Kidney (tissue), 14 donors: Measurements from ENCODE around the gene SHISAL1. TPM values are rescaled to one million over a fixed set of nuclear protein-coding genes. Genes with fewer than 3 reads are reported as not detected.
A peak's percentile ranks its signal among the peaks of the same experiment; 100 is the strongest.
"Not testable (repeated sequence)": the region's sequence is repeated elsewhere in the genome, so short reads cannot be mapped to it uniquely, and the experiment has no call there.

Experiments
- DNase-seq, 5 donors: peaks; one replicate each; pipeline ENCODE4 v3.0.0-alpha.2; 2013 to 2020
- FAIRE-seq: peaks from 2 replicates; lab custom pipeline; 2012; peaks lifted over from hg19 to GRCh38; lab: Jason Lieb, UNC
- H3K27ac ChIP-seq, 2 donors: one replicate each; pipeline ENCODE4 v1.7.0; 2013; ENCODE audit warnings: low read depth in 2 of 2, low read length in 2 of 2, inconsistent platforms in 1 of 2
- H3K27me3 ChIP-seq: one replicate; pipeline ENCODE4 v1.7.1; 2013; ENCODE audit warnings: low read length, inconsistent platforms; ENCODE audit not compliant: control insufficient read depth, insufficient read depth
- H3K36me3 ChIP-seq, 3 donors: one replicate each; pipeline versions ENCODE4 v1.7.0 to v1.7.1; 2013; ENCODE audit warnings: low read length in 3 of 3, control low read depth in 1 of 3, inconsistent platforms in 1 of 3; ENCODE audit not compliant: insufficient read depth in 3 of 3, control insufficient read depth in 2 of 3
- H3K4me1 ChIP-seq, 3 donors: one replicate each; pipeline versions ENCODE4 v1.7.0 to v1.7.1; 2013; ENCODE audit warnings: low read length in 3 of 3, inconsistent platforms in 1 of 3, low read depth in 1 of 3; ENCODE audit not compliant: control insufficient read depth in 2 of 3, insufficient read depth in 2 of 3
- H3K4me3 ChIP-seq, 3 donors: one replicate each; pipeline versions ENCODE4 v1.7.0 to v1.8.1; 2013; ENCODE audit warnings: low read length in 3 of 3, control low read depth in 1 of 3, inconsistent platforms in 1 of 3
- H3K9ac ChIP-seq, 3 donors: one replicate each; pipeline versions ENCODE4 v1.7.0 to v1.7.1; 2013; ENCODE audit warnings: low read length in 3 of 3, control low read depth in 1 of 3, inconsistent platforms in 1 of 3
- H3K9me3 ChIP-seq, 3 donors: one replicate each; pipeline versions ENCODE4 v1.7.0 to v1.7.1; 2013; ENCODE audit warnings: low read length in 3 of 3, control low read depth in 1 of 3, inconsistent platforms in 1 of 3; ENCODE audit not compliant: control insufficient read depth in 2 of 3, insufficient read depth in 1 of 3
- intact Hi-C: fragments of 100-400 bp; cut with DNase I; formaldehyde crosslinking; loops from one replicate; pipeline ENCODE4 v1.11.1; 2022
- polyA plus RNA-seq: library from polyadenylated mRNA; stranded (reverse); fragments of 350-450 nt; fragmentation: Illumina TruSeq; extraction: RNeasy Lipid Tissue Mini Kit (QIAGEN cat#74804); gene quantifications from one replicate; pipeline ENCODE4 v1.2.3, GENCODE V29; 2014; ENCODE audit warnings: low read depth, low replicate concordance; ENCODE audit not compliant: insufficient read depth
- total RNA-seq: library from RNA; stranded (reverse); fragmentation: NEBNext Ultra II Directional; extraction: Animal tissue kit (Norgen Biotek cat#: 25700); gene quantifications from one replicate; pipeline ENCODE4 v1.2.1, GENCODE V29; 2021
- TF ChIP-seq, protein P1 (sequence below): IDR thresholded peaks from 3 replicates; pipeline ENCODE4 v1.5.1; 2012; ENCODE audit warnings: mild to moderate bottlenecking, moderate library complexity, borderline replicate concordance; ENCODE audit not compliant: insufficient read depth; ENCODE audit errors: extremely low read depth
- donor health status: control.
- donor health status: control.
- donor health status: control.
- donor health status: control.
- donor health status: control.
- donor health status: DM: yes; HTN: yes; CAD: no.
- donor health status: Normal renal cell carcinoma (clear cell type).

The SHISAL1 gene
- total and polyA plus RNA-seq, 2 donors from 2014 or later: 0.04 to 1.1 TPM

DNA sequence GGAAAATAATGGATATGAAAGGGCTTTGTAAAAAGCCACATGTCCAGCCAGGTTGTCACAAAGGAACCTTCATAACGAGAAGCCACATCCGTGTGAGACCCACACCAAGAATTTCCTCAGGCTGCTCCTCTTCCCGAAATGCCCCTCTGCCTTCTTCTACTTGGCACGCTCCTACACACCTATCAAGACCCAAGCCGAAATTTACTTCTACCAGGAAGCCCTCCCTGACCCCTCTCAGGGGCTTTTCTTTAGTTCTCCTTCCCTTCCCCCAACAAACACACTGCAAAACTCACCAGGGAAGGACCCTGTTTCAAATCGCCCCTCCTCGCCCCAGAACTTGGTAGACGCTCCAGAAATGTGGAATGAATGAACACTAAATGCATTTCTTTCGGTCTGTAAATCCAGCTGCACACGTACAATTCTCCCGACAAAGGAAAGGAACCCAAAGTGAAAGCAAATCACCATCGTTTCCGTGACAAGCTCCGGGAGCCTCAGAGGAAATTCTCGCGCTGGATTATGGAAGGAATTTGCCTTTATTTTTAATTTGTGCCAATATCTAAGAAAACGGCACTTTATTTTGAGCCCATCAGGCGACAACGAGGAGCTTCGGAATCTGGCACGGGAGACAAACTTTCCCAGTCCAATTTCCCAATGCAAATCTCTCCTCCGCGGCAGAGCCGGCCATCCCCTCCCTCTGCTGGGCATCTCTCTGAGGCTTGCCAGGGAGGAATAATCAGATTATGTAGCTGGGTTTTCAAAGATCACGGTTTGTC, 13.2 kb upstream of the SHISAL1 start:
- Histone ChIP-seq H3K27ac (no peak overlapping the region), H3K4me1 (no peaks in the 10 kb centered on the region), H3K9ac (peak overlapping the region; percentile 11 to 71 (median 46)), H3K4me3 (peak overlapping the region; percentile 69 to 83 (median 74)), H3K36me3 (no peaks in the 10 kb centered on the region), H3K27me3 (peaks cover 3% of the 10 kb centered on the region), H3K9me3 (no peaks in the 10 kb centered on the region)
- intact Hi-C loops: no loop called here
- TF ChIP-seq, protein P1, sequence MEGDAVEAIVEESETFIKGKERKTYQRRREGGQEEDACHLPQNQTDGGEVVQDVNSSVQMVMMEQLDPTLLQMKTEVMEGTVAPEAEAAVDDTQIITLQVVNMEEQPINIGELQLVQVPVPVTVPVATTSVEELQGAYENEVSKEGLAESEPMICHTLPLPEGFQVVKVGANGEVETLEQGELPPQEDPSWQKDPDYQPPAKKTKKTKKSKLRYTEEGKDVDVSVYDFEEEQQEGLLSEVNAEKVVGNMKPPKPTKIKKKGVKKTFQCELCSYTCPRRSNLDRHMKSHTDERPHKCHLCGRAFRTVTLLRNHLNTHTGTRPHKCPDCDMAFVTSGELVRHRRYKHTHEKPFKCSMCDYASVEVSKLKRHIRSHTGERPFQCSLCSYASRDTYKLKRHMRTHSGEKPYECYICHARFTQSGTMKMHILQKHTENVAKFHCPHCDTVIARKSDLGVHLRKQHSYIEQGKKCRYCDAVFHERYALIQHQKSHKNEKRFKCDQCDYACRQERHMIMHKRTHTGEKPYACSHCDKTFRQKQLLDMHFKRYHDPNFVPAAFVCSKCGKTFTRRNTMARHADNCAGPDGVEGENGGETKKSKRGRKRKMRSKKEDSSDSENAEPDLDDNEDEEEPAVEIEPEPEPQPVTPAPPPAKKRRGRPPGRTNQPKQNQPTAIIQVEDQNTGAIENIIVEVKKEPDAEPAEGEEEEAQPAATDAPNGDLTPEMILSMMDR: no peak
- FAIRE-seq: no peak
- DNase-seq: peak in 2 of 5 donors; percentile 61 to 65

GRCh38 chr22:44323140-44323790, 10.5 kb upstream of the SHISAL1 start:
- H3K4me1 ChIP-seq, H3K9ac ChIP-seq, H3K36me3 ChIP-seq, intact Hi-C loops, H3K4me3 ChIP-seq, DNase-seq, FAIRE-seq, H3K27ac ChIP-seq, H3K9me3 ChIP-seq, H3K27me3 ChIP-seq: not testable (repeated sequence)

DNA sequence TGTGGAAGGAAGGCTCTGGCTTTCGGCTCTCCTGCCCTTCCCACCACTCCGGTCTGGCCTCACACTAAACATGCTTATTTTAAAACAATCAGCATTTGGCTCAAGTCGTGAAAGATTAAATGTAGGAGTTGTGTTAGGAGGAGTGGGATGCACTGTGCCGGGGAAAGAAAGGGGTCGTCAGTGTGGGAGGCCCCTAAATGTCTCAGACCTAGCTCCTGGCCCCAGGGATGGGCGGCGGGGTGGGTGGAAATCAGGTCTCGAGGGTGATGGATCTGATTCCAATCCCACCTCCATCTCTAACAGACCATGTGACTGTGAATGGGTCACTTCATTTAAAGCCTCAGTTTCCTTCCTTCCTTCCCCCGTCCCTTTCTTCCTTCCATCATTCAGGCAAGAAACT, 6.9 kb upstream of the SHISAL1 start:
- Histone ChIP-seq H3K9me3 (no peaks in the 10 kb centered on the region), H3K27me3 (no peaks in the 10 kb centered on the region), H3K4me3 (no peak overlapping the region), H3K36me3 (no peaks in the 10 kb centered on the region), H3K27ac (no peak overlapping the region), H3K4me1 (no peaks in the 10 kb centered on the region), H3K9ac (no peak overlapping the region)
- DNase-seq (no peak), FAIRE-seq (no peak)
- TF ChIP-seq, protein P1: no peak
- intact Hi-C loops: no loop called here

- no peak overlapping the region for H3K27ac ChIP-seq
- intact Hi-C loops: no loop called here
- no peaks in the 10 kb centered on the region for H3K9me3 ChIP-seq
- H3K36me3 ChIP-seq: no peaks in the 10 kb centered on the region
- H3K4me1 ChIP-seq: no peaks in the 10 kb centered on the region
- FAIRE-seq: no peak
- DNase-seq: no peak
- H3K27me3 ChIP-seq: no peaks in the 10 kb centered on the region
- TF ChIP-seq, protein P1: no peak
- no peak overlapping the region for H3K9ac ChIP-seq
- H3K4me3 ChIP-seq: no peak overlapping the region
Measured at GRCh38 chr22:44318751-44319150, 6.0 kb upstream of the SHISAL1 start.
